Measurements from ENCODE around the gene RIN3. TPM values are rescaled to one million over a fixed set of nuclear protein-coding genes. Genes with fewer than 3 reads are reported as not detected.

Gene RIN3
- total RNA-seq, 1 experiment from 2014 or later, result 10.9 TPM

DNA sequence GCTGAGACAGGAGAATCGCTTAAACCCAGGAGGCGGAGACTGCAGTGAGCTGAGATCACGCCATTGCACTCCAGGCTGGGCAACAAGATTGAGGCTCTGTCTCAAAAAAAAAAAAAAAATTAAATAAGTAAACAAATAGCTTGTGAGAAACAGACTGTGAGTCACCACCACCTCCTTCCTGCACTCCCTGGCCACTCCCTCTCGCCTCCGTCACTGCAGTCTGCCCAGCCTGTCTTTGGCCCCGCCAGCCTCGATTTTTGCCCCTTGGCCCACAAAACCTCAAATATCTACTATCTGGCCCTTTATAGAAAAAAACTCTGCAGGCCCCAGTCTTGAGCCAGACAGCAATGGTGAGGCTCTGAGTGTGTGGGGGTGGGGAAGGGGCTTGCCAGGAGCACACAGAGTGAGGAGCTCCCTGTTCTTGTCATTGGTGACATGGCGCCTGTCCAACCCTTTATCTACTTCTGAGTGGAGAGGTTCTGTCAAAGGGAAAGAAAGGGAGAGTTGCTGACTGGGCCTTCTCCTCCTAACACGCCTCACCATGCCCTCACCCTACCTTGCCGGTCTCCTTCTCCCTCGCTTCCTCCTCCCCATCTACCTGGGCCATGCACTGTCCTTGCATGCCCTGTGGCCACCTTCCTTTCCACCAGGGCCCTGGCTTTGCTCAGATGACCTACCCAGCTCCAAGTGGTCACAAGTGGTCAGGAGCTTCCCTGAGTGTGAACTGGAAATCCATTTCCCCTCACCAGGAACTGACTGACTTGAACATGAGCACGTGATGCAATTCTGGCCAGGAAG, 212.8 kb downstream of the RIN3 start:
- ChIA-PET POLR2A (no interaction called here), CTCF (interaction anchor here (0.6 kb wide), 1 partner anchor 11 kb away, joined by 16 read pairs; no protein-coding TSS in a partner anchor)
- Histone ChIP-seq H3K4me1 (ENCODE audit: control insufficient read depth, insufficient read depth, low read length) (no peaks in the 10 kb centered on the region), H3K9me3 (ENCODE audit: control insufficient read depth, insufficient read depth, low read depth, low read length) (no peaks in the 10 kb centered on the region), H3K27ac (ENCODE audit: low read length) (no peak overlapping the region), H3K36me3 (ENCODE audit: control insufficient read depth, insufficient read depth, low read length) (no peaks in the 10 kb centered on the region), H3K27me3 (ENCODE audit: control insufficient read depth, insufficient read depth, low read length) (no peaks in the 10 kb centered on the region), H3K4me3 (ENCODE audit: low read depth in 2 of 2, low read length in 2 of 2) (no peak overlapping the region)
- in situ Hi-C loops (cut with HindIII; ENCODE audit: low pct_unique_long_range_greater_than_20kb, low sequenced_read_pairs) (no loop called here), intact Hi-C loops (cut with micrococcal nuclease; ENCODE audit: unreplicated experiment) (no loop called here)
- TF ChIP-seq TCF7L2 (IDR thresholded peaks at IDR 0.05; ENCODE audit: low read depth, low read length) (no peak), POLR2AphosphoS5 (IDR thresholded peaks at IDR 0.05; ENCODE audit: low read depth, low read length) (no peak), SIN3A (IDR thresholded peaks at IDR 0.05; ENCODE audit: borderline replicate concordance, insufficient read depth, low read depth, low read length) (no peak)
- TF ChIP-seq, protein P1, sequence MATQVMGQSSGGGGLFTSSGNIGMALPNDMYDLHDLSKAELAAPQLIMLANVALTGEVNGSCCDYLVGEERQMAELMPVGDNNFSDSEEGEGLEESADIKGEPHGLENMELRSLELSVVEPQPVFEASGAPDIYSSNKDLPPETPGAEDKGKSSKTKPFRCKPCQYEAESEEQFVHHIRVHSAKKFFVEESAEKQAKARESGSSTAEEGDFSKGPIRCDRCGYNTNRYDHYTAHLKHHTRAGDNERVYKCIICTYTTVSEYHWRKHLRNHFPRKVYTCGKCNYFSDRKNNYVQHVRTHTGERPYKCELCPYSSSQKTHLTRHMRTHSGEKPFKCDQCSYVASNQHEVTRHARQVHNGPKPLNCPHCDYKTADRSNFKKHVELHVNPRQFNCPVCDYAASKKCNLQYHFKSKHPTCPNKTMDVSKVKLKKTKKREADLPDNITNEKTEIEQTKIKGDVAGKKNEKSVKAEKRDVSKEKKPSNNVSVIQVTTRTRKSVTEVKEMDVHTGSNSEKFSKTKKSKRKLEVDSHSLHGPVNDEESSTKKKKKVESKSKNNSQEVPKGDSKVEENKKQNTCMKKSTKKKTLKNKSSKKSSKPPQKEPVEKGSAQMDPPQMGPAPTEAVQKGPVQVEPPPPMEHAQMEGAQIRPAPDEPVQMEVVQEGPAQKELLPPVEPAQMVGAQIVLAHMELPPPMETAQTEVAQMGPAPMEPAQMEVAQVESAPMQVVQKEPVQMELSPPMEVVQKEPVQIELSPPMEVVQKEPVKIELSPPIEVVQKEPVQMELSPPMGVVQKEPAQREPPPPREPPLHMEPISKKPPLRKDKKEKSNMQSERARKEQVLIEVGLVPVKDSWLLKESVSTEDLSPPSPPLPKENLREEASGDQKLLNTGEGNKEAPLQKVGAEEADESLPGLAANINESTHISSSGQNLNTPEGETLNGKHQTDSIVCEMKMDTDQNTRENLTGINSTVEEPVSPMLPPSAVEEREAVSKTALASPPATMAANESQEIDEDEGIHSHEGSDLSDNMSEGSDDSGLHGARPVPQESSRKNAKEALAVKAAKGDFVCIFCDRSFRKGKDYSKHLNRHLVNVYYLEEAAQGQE (IDR thresholded peaks at IDR 0.05; ENCODE audit: insufficient read depth in 1 of 2, low read depth in 2 of 2, low read length in 1 of 2), result no peak
- TF ChIP-seq, protein P2, sequence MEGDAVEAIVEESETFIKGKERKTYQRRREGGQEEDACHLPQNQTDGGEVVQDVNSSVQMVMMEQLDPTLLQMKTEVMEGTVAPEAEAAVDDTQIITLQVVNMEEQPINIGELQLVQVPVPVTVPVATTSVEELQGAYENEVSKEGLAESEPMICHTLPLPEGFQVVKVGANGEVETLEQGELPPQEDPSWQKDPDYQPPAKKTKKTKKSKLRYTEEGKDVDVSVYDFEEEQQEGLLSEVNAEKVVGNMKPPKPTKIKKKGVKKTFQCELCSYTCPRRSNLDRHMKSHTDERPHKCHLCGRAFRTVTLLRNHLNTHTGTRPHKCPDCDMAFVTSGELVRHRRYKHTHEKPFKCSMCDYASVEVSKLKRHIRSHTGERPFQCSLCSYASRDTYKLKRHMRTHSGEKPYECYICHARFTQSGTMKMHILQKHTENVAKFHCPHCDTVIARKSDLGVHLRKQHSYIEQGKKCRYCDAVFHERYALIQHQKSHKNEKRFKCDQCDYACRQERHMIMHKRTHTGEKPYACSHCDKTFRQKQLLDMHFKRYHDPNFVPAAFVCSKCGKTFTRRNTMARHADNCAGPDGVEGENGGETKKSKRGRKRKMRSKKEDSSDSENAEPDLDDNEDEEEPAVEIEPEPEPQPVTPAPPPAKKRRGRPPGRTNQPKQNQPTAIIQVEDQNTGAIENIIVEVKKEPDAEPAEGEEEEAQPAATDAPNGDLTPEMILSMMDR (IDR thresholded peaks at IDR 0.05), result no peak
- BruUV-seq (replicated peaks), result no TSS peak
- DNase-seq (ENCODE audit: low read depth, low spot score), result no peak
- ATAC-seq, result no peak

DNA sequence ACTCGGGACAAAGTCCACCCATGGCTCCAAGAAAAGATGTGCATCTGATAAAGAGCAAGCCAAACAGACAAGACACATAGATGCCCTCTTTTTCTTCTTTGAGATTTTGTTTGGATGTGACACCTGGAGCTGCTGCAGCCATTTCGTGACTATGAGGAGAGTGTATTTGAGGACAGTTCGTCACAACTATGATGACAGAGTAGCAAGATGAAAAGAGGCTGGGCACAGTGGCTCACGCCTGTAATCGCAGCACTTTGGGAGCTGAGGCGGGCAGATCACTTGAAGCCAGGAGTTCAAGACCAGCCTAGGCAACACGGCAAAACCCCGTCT, 213.3 kb downstream of the RIN3 start:
- ChIA-PET POLR2A (no interaction called here), CTCF (no interaction called here)
- in situ Hi-C loops (cut with HindIII; ENCODE audit: low pct_unique_long_range_greater_than_20kb, low sequenced_read_pairs), result no loop called here
- no peaks in the 10 kb centered on the region for H3K27me3 ChIP-seq (ENCODE audit: control insufficient read depth, insufficient read depth, low read length)
- no peak for DNase-seq (ENCODE audit: low read depth, low spot score)
- no peak overlapping the region for H3K27ac ChIP-seq (ENCODE audit: low read length)
- no peak overlapping the region for H3K4me3 ChIP-seq (ENCODE audit: low read depth in 2 of 2, low read length in 2 of 2)
- no TSS peak for BruUV-seq (replicated peaks)
- H3K36me3 ChIP-seq (ENCODE audit: control insufficient read depth, insufficient read depth, low read length), result no peaks in the 10 kb centered on the region
- TF ChIP-seq POLR2AphosphoS5 (IDR thresholded peaks at IDR 0.05; ENCODE audit: low read depth, low read length) (no peak), SIN3A (IDR thresholded peaks at IDR 0.05; ENCODE audit: borderline replicate concordance, insufficient read depth, low read depth, low read length) (no peak), TCF7L2 (IDR thresholded peaks at IDR 0.05; ENCODE audit: low read depth, low read length) (no peak)
- TF ChIP-seq, protein P1 (IDR thresholded peaks at IDR 0.05; ENCODE audit: insufficient read depth in 1 of 2, low read depth in 2 of 2, low read length in 1 of 2), result no peak
- TF ChIP-seq, protein P2 (IDR thresholded peaks at IDR 0.05), result no peak
- H3K9me3 ChIP-seq (ENCODE audit: control insufficient read depth, insufficient read depth, low read depth, low read length), result no peaks in the 10 kb centered on the region
- no peaks in the 10 kb centered on the region for H3K4me1 ChIP-seq (ENCODE audit: control insufficient read depth, insufficient read depth, low read length)
- intact Hi-C loops (cut with micrococcal nuclease; ENCODE audit: unreplicated experiment), result no loop called here
- no peak for ATAC-seq

All from Panc1 (cell line).